Activated T-cell treated with anti-CD3 and anti-CD28 coated beads, Interleukin-2, amount 50 U/mL, for 72 hours (primary cell): ENCODE data around the gene RIC8B. TPM values are rescaled to one million over a fixed set of nuclear protein-coding genes. Genes with fewer than 3 reads are reported as not detected.

Source experiments
- ATAC-seq, 2 donors: fragments of 150-1000 bp; cut with Tn5 transposase; replicated peaks in 1 of 2; 2 replicates each; pipeline ENCODE4 v1.10.0; 2021; ENCODE audit warnings: moderate library complexity in 2 of 2, mild to moderate bottlenecking in 1 of 2
- DNase-seq, 2 donors: peaks; one replicate each; pipeline ENCODE4 v3.0.0; 2021 to 2022; ENCODE audit warnings: mixed read lengths in 1 of 2
- H3K27ac Mint-ChIP-seq: one replicate; pipeline ENCODE4 v1.8.0; 2022; ENCODE audit warnings: mild to moderate bottlenecking, moderate library complexity, mixed read lengths
- H3K27me3 Mint-ChIP-seq: one replicate; pipeline ENCODE4 v1.8.0; 2022; ENCODE audit warnings: low read depth, mixed read lengths
- H3K36me3 Mint-ChIP-seq, 2 donors: one replicate each; pipeline ENCODE4 v1.8.0; 2022; ENCODE audit warnings: mixed read lengths in 2 of 2, mild to moderate bottlenecking in 1 of 2; ENCODE audit not compliant: insufficient read depth in 2 of 2
- H3K4me1 Mint-ChIP-seq: one replicate; pipeline ENCODE4 v1.8.0; 2022; ENCODE audit warnings: low read depth, mixed read lengths
- H3K4me3 Mint-ChIP-seq, 2 donors: one replicate each; pipeline ENCODE4 v1.8.0; 2022; ENCODE audit warnings: mild to moderate bottlenecking in 2 of 2, mixed read lengths in 2 of 2, moderate library complexity in 2 of 2
- H3K9me3 Mint-ChIP-seq, 2 donors: one replicate each; pipeline ENCODE4 v1.8.0; 2022; ENCODE audit warnings: mixed read lengths in 2 of 2
- total RNA-seq, 2 donors: library from RNA; stranded (reverse); gene quantifications; one replicate each; pipeline ENCODE4 v1.2.3, GENCODE V29; 2022

RIC8B gene
- total RNA-seq, 2 donors from 2014 or later = 11.8 to 15.2 TPM

GRCh38 chr12:106841510-106842302, 67.2 kb downstream of the RIC8B start:
- Mint-ChIP-seq H3K27me3 (no peaks in the 10 kb centered on the region), H3K9me3 (no peaks in the 10 kb centered on the region), H3K4me3 (no peak overlapping the region), H3K36me3 (peaks cover 0 to 2% of the 10 kb centered on the region in 2 donors), H3K4me1 (peaks cover 9% of the 10 kb centered on the region), H3K27ac (no peak overlapping the region)
- no peak for ATAC-seq
- DNase-seq = peak; percentile 16 to 20

- Mint-ChIP-seq H3K4me3 (no peak overlapping the region), H3K27ac (no peak overlapping the region), H3K36me3 (peaks cover 0 to 4% of the 10 kb centered on the region in 2 donors), H3K9me3 (no peaks in the 10 kb centered on the region), H3K4me1 (peaks cover 3% of the 10 kb centered on the region), H3K27me3 (no peaks in the 10 kb centered on the region)
- DNase-seq = no peak
- ATAC-seq = no peak
These were observed 71.4 kb downstream of the RIC8B start for GRCh38 chr12:106845902-106846301.

GRCh38 chr12:106847861-106848260, 73.4 kb downstream of the RIC8B start:
- Mint-ChIP-seq H3K4me3 (no peak overlapping the region), H3K27ac (no peak overlapping the region), H3K27me3 (no peaks in the 10 kb centered on the region), H3K9me3 (no peaks in the 10 kb centered on the region), H3K4me1 (peaks cover 3% of the 10 kb centered on the region), H3K36me3 (peaks cover 0 to 4% of the 10 kb centered on the region in 2 donors)
- DNase-seq = no peak
- no peak for ATAC-seq

- H3K36me3 Mint-ChIP-seq = peaks cover 4% of the 10 kb centered on the region in 2 donors
- no peak for DNase-seq
These were observed 76.8 kb downstream of the RIC8B start for GRCh38 chr12:106851306-106851705.

GRCh38 chr12:106854723-106855122, 80.2 kb downstream of the RIC8B start:
- Mint-ChIP-seq H3K36me3 (peaks cover 4 to 6% of the 10 kb centered on the region in 2 donors), H3K27ac (peak overlapping the region; percentile 93), H3K27me3 (no peaks in the 10 kb centered on the region), H3K4me3 (peak overlapping the region; percentile 38 to 49), H3K9me3 (no peaks in the 10 kb centered on the region), H3K4me1 (peaks cover 13% of the 10 kb centered on the region)
- no peak for ATAC-seq
- no peak for DNase-seq

More at GRCh38 chr12:106851306-106851705, 76.8 kb downstream of the RIC8B start:
- H3K4me1 Mint-ChIP-seq = peaks cover 13% of the 10 kb centered on the region
- no peak overlapping the region for H3K27ac Mint-ChIP-seq
- no peak for ATAC-seq
- no peaks in the 10 kb centered on the region for H3K9me3 Mint-ChIP-seq
- no peak overlapping the region for H3K4me3 Mint-ChIP-seq
- H3K27me3 Mint-ChIP-seq = no peaks in the 10 kb centered on the region

DNA sequence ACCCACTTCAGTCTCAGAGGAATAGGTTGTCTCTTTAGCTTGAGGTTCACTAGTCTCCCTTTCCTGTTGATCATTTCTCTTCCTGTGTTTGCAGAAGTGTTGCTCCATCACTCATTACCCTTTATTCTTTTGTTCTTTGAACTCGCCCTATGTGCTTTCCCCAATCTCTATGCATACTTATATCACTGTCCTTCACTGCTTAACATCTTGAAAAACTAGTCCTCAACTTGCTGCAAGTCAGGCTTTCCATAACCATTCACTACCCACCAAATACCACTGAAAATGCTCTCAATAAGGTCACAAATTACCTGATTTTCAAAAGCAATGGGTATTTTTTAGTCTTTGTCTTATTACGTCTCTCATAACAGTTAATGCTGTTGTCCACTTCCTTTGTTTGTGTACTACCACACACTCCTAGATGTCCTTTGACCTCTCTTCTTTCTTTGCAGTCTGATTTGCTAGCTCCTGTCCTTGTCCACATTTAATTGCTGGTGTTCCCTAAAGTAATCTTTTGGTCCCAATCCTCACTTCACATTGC, 80.8 kb downstream of the RIC8B start:
- Mint-ChIP-seq H3K27me3 (no peaks in the 10 kb centered on the region), H3K4me3 (no peak overlapping the region), H3K27ac (no peak overlapping the region), H3K36me3 (peaks cover under 1 to 6% of the 10 kb centered on the region in 2 donors), H3K4me1 (peaks cover 10% of the 10 kb centered on the region), H3K9me3 (no peaks in the 10 kb centered on the region)
- ATAC-seq = peak in 1 of 2 donors; percentile 25
- no peak for DNase-seq

- no peak overlapping the region for H3K27ac Mint-ChIP-seq
- H3K36me3 Mint-ChIP-seq = peaks cover 0 to 5% of the 10 kb centered on the region in 2 donors
- H3K9me3 Mint-ChIP-seq = no peaks in the 10 kb centered on the region
These were observed 87.8 kb downstream of the RIC8B start for GRCh38 chr12:106861984-106862916.

DNA sequence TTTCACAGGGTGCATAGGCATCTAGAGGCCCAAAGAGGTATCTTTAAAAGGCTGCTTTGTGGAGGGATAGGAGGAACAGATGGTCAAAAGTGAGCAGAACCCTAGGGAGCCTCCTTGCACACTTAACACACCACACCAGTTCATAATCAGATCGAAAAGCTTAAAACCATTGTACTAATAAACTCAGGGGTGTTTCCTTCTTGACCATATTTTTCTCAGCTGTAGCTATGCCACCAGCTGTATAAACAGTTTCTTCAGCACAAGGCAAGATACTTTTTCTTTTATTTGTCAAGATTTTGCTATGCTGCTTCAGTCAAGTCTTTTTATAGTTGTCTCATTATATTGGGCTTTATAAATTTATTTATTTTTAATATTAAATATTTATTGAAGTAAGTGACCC, 88.7 kb downstream of the RIC8B start:
- Mint-ChIP-seq H3K9me3 (no peaks in the 10 kb centered on the region), H3K27ac (no peak overlapping the region), H3K4me3 (no peak overlapping the region), H3K27me3 (no peaks in the 10 kb centered on the region), H3K36me3 (peaks cover 0 to 5% of the 10 kb centered on the region in 2 donors), H3K4me1 (no peaks in the 10 kb centered on the region)
- DNase-seq (no peak), ATAC-seq (no peak)

More at GRCh38 chr12:106861984-106862916, 87.8 kb downstream of the RIC8B start:
- no peak overlapping the region for H3K4me3 Mint-ChIP-seq
- H3K27me3 Mint-ChIP-seq = no peaks in the 10 kb centered on the region
- ATAC-seq = no peak
- DNase-seq = no peak
- H3K4me1 Mint-ChIP-seq = no peaks in the 10 kb centered on the region

DNA sequence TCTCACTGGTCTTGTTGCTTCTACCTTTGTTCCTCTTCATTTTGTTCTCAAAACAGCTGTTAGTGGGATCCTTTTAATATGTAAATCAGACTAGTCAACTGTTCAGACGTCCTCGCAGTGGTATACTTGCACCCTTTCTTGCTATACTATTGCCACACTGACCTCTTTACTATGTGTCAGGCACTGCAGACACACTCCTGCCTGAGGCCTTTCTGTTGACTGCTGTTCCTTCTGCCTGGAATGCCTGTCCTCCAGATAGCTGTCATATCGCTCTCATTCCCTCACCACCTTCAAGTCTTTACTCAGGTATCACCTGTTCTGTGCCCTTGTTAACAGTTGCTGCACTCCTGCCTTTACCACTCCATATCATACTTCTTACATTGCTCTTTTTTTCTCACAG, 91.2 kb downstream of the RIC8B start:
- H3K4me1 Mint-ChIP-seq = no peaks in the 10 kb centered on the region
- H3K36me3 Mint-ChIP-seq = peaks cover 0 to 2% of the 10 kb centered on the region in 2 donors
- H3K9me3 Mint-ChIP-seq = no peaks in the 10 kb centered on the region
- H3K27me3 Mint-ChIP-seq = no peaks in the 10 kb centered on the region
- ATAC-seq (no peak), DNase-seq (no peak)
- no peak overlapping the region for H3K4me3 Mint-ChIP-seq
- no peak overlapping the region for H3K27ac Mint-ChIP-seq

DNA sequence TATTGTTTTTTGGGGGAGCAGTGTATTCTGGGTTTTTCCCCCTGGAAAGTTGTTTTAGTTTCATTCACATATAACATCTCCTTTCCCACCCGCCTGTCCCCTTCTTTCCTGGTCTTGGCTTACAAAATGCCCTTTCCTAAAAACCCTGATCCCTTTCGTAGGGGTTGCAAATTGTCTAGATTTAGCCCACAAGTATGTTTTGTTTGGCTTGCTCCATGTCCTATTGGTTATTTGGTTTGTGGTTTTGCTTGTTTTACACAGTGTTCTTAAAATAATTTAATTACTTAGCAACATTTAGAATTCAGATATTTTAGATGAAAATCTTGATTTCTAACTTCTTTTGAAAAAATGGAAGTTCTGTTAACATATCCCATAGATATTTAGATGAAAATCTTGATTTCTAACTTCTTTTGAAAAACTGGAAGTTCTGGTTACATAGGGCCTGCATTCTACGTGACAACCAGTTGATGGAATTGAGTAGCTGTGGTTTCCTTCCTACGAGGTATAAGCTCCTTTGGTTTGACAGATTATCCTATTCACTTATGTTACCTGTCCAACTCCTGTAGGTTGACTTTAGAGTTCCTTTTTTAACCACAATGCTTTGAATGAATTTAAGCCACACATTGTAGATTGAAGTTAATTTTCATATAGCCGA, 92.1 kb downstream of the RIC8B start:
- Mint-ChIP-seq H3K36me3 (peaks cover 1 to 5% of the 10 kb centered on the region in 2 donors), H3K4me1 (peaks cover 7% of the 10 kb centered on the region), H3K4me3 (no peak overlapping the region), H3K9me3 (no peaks in the 10 kb centered on the region), H3K27me3 (no peaks in the 10 kb centered on the region), H3K27ac (no peak overlapping the region)
- DNase-seq (no peak), ATAC-seq (no peak)

DNA sequence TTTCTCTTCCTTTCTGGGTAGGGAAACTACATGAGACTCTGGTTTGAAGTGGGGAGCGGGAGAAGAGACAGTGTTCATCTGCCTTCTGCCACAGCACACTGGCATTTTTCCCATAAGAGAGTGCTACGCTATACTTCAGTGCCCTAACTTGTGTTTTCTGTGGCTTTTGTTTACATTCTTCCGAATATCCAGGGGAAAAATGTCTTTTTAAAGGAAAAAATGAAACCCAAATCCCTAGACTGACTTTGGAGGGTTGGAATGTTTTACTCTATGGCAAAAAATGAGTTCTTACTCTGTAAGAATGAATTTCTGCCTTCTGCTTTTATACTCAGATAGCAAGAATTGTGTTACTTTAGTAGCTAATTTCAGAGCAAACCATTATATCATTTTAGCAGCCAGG, 93.2 kb downstream of the RIC8B start:
- no peak overlapping the region for H3K27ac Mint-ChIP-seq
- ATAC-seq = no peak
- peaks cover 1 to 6% of the 10 kb centered on the region in 2 donors for H3K36me3 Mint-ChIP-seq
- no peaks in the 10 kb centered on the region for H3K9me3 Mint-ChIP-seq
- DNase-seq = no peak
- no peak overlapping the region for H3K4me3 Mint-ChIP-seq
- H3K4me1 Mint-ChIP-seq = peaks cover 11% of the 10 kb centered on the region
- no peaks in the 10 kb centered on the region for H3K27me3 Mint-ChIP-seq

GRCh38 chr12:106868982-106869700, 94.7 kb downstream of the RIC8B start:
- Mint-ChIP-seq H3K4me3 (no peak overlapping the region), H3K36me3 (peaks cover 1 to 8% of the 10 kb centered on the region in 2 donors), H3K27ac (no peak overlapping the region), H3K27me3 (no peaks in the 10 kb centered on the region), H3K9me3 (no peaks in the 10 kb centered on the region), H3K4me1 (peaks cover 11% of the 10 kb centered on the region)
- ATAC-seq = no peak
- DNase-seq = no peak
